Right lobe of liver (tissue), 6 donors: Measurements from ENCODE around the gene ABCG5. TPM values are rescaled to one million over a fixed set of nuclear protein-coding genes. Genes with fewer than 3 reads are reported as not detected.

Experiments
- ATAC-seq, 4 donors: fragments of 200-7000 bp; cut with Tn5 transposase; one replicate each; pipeline ENCODE4 v1.9.1; 2020; ENCODE audit warnings: mild to moderate bottlenecking in 4 of 4, moderate library complexity in 4 of 4
- DNase-seq, 3 donors: peaks; one replicate each; pipeline ENCODE4 v3.0.0-alpha.2; 2020
- H3K27ac ChIP-seq, 3 donors: fragments of 200-600 bp; one replicate each; pipeline ENCODE4 v1.8.0; 2022
- H3K27me3 ChIP-seq, 2 donors: fragments of 200-600 bp; one replicate each; pipeline ENCODE4 v1.8.0; 2022
- H3K36me3 ChIP-seq, 4 donors: fragments of 200-600 bp; sonication (generic) in 1 of 4; one replicate each; pipeline versions ENCODE4 v1.5.1 to v1.8.0; 2017 to 2022; ENCODE audit warnings: control low read depth in 1 of 4
- H3K4me1 ChIP-seq, 4 donors: fragments of 200-600 bp; sonication (generic) in 1 of 4; one replicate each; pipeline versions ENCODE4 v1.5.1 to v1.8.0; 2017 to 2022; ENCODE audit warnings: control low read depth in 1 of 4
- H3K4me3 ChIP-seq, 3 donors: fragments of 200-600 bp; one replicate each; pipeline ENCODE4 v1.8.0; 2022
- H3K9me3 ChIP-seq, 4 donors: fragments of 200-600 bp; sonication (generic) in 1 of 4; one replicate each; pipeline versions ENCODE4 v1.5.1 to v1.8.0; 2017 to 2022; ENCODE audit warnings: control low read depth in 1 of 4
- CTCF ChIP-seq, 4 donors: fragments of 200-600 bp in 3 of 4; fragments of 450-650 bp in 1 of 4; IDR thresholded peaks; one replicate each; pipeline versions ENCODE4 v1.5.1 to v1.8.0; 2016 to 2022; ENCODE audit warnings: antibody characterized with exemption in 4 of 4, mild to moderate bottlenecking in 2 of 4
- POLR2A ChIP-seq: fragments of 450-650 bp; IDR thresholded peaks from one replicate; pipeline ENCODE4 v1.6.1; 2017; ENCODE audit warnings: antibody characterized with exemption, mild to moderate bottlenecking
- WGBS: methylation state at CpG from one replicate; pipeline ENCODE4 v1.1.6; 2018; ENCODE audit warnings: low coverage, low lambda C conversion rate; ENCODE audit not compliant: insufficient coverage; ENCODE audit errors: missing lambda C conversion rate; 5-methylcytosine and 5-hydroxymethylcytosine counted together
- intact Hi-C, 2 donors: fragments of 100-400 bp; cut with DNase I; formaldehyde crosslinking; loops; one replicate each; pipeline versions ENCODE4 v1.11.2 to v1.14.1; 2022
- total RNA-seq, 6 experiments: library from RNA; depleted of rRNA in 2 of 6; stranded (reverse); fragments of >200 nt in 2 of 6; fragmentation: NEBNext Ultra II Directional in 3 of 6; extraction: Animal tissue kit (Norgen Biotek cat#: 25700) in 3 of 6; gene quantifications; one replicate each; pipeline versions ENCODE4 v1.1.0 to v1.2.4, GENCODE V29; 2016 to 2023
- donor health status: DM: no; HTN: yes; CAD: no.
- donor health status: DM: no; HTN: no; CAD: no.
- donor health status: DM: no; HTN: no; CAD: no.
- donor health status: DM: no; HTN: yes; CAD: no.
- donor health status: DM: no; HTN: yes; CAD: no.

ABCG5 gene
- total RNA-seq, 6 experiments from 2014 or later, result 15.3 to 63.5 (median 35.4) TPM

DNA sequence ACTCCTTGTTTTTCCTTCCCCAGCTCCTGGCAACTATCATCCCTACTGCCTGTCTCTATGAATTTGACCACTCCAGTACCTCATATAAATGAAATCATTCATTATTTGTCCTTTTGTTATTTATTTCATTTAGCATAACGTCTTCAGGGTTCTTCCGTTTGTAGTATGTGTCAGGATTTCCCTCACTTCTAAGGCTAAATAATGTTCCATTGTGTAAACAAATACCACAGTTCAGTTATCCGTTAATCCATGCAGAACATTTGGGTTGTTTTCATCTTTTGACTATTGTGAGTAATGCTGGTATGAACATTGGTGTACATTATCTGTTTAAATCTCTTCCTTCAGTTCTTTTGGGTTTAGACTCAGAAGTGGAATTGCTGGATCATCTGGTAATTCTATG is 46.0 kb downstream of the ABCG5 start:
- Histone ChIP-seq H3K36me3 (no peaks in the 10 kb centered on the region), H3K27me3 (no peaks in the 10 kb centered on the region), H3K4me3 (no peak overlapping the region), H3K4me1 (no peaks in the 10 kb centered on the region), H3K9me3 (no peaks in the 10 kb centered on the region), H3K27ac (no peak overlapping the region)
- WGBS, result 71% methylated on average over 3 of the region's 3 CpGs
- no peak for ATAC-seq
- DNase-seq, result no peak
- TF ChIP-seq CTCF (IDR thresholded peaks at IDR 0.05) (no peak), POLR2A (no peak)
- intact Hi-C loops, result no loop called here

DNA sequence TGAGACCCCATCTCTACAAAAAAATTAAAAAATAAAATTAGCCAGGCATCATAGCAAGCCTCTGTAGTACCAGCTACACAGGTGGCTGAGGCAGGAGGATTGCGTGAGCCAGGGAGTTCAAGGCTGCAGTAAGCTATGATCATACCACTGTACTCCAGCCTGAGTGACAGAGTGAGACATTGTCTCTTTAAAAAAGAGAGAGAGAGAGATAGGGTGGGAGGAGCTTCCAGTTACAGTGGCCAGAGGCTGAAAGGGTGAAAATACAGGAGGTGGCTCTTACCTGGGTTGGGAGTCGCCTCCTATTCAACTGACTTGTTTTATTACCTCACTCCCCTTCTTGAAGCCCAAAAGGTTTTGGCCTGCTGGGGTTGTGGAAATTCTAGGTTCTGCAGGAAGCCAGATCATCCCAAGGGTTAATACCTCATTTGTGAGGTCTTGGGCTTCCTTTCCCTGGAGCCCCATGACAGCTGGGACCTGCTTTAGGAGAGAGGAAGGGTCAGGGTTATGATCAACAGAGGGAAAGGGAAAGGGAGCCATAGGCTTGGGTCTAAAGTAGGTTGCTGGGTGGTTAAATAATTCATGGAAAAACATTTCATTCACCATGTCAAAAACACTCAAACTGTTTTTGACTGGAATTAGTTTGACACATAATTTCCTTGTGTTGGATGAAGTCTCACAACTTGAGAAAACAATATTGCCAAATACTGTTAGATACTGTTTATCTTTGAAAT is 47.4 kb downstream of the ABCG5 start:
- H3K9me3 ChIP-seq, result no peaks in the 10 kb centered on the region
- intact Hi-C loops, result no loop called here
- no peak overlapping the region for H3K4me3 ChIP-seq

DNA sequence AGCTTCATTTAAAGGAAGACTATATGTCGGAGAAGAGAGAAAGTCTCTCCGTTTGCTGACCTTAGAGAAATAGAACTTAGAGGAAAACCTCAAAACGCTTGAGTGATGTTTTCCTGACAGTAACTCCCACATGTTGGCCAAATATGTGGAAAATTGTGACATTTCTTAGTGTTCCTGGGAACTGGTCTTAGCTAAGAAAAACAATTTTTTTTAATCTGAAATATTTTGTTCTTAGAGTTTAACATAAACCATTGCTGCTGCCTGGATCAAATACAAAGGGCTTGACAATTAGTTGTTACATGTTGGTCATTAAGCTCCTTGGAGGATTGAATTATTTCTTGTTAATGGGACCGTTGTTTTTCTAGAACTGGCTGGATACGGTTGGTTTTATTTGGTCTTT is 48.5 kb downstream of the ABCG5 start:
- Histone ChIP-seq H3K27me3 (no peaks in the 10 kb centered on the region), H3K36me3 (no peaks in the 10 kb centered on the region), H3K4me1 (no peaks in the 10 kb centered on the region), H3K27ac (no peak overlapping the region), H3K9me3 (no peaks in the 10 kb centered on the region), H3K4me3 (no peak overlapping the region)
- DNase-seq (no peak), ATAC-seq (no peak)
- intact Hi-C loops, result no loop called here
- TF ChIP-seq CTCF (IDR thresholded peaks at IDR 0.05) (no peak), POLR2A (no peak)
- whole genome bisulfite sequencing, result 81% methylated on average over 5 of the region's 5 CpGs

More for the DNA sequence above, 47.4 kb downstream of the ABCG5 start:
- no peak for DNase-seq
- H3K27me3 ChIP-seq, result no peaks in the 10 kb centered on the region
- no peak overlapping the region for H3K27ac ChIP-seq
- 100% methylated on average over 2 of the region's 2 CpGs for WGBS
- no peaks in the 10 kb centered on the region for H3K4me1 ChIP-seq
- ATAC-seq, result no peak
- H3K36me3 ChIP-seq, result no peaks in the 10 kb centered on the region
- TF ChIP-seq POLR2A (no peak), CTCF (IDR thresholded peaks at IDR 0.05) (no peak)

DNA sequence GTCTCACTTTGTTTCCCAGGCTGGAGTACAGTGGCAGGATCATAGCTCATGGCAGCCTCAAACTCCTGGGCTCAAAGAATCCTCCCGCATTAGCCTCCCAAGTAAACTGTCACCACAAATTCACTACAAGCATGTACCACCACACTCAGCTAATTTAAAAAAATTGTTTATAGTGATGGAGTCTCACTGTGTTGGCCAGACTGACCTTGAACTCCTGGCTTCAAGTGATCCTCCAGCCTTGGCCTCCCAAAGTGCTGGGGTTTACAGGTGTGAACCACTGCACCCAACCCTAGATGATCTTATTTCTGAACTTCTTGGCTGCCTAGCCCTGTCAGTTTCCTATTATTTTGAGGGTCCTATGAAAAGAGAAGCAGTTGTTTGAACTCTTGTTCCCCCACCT is 50.0 kb downstream of the ABCG5 start:
- no peaks in the 10 kb centered on the region for H3K36me3 ChIP-seq
- no peaks in the 10 kb centered on the region for H3K4me1 ChIP-seq
- H3K27me3 ChIP-seq, result no peaks in the 10 kb centered on the region
- ATAC-seq (no peak), DNase-seq (no peak)
- H3K9me3 ChIP-seq, result no peaks in the 10 kb centered on the region
- no peak overlapping the region for H3K4me3 ChIP-seq
- intact Hi-C loops, result no loop called here
- no peak for TF ChIP-seq POLR2A
- no peak overlapping the region for H3K27ac ChIP-seq
- no CpG with 5 or more reads among the region's 1 CpG for WGBS

GRCh38 chr2:43787895-43788294 is 50.7 kb downstream of the ABCG5 start:
- DNase-seq, result no peak
- intact Hi-C loops, result no loop called here
- H3K4me3 ChIP-seq, result no peak overlapping the region
- ATAC-seq, result no peak
- H3K27me3 ChIP-seq, result no peaks in the 10 kb centered on the region
- no peaks in the 10 kb centered on the region for H3K4me1 ChIP-seq
- TF ChIP-seq POLR2A (no peak), CTCF (IDR thresholded peaks at IDR 0.05) (no peak)
- no peak overlapping the region for H3K27ac ChIP-seq
- H3K36me3 ChIP-seq, result no peaks in the 10 kb centered on the region
- no peaks in the 10 kb centered on the region for H3K9me3 ChIP-seq
